Ramos (cell line): Measurements from ENCODE around the gene MIPOL1.
"Not testable (repeated sequence)": the region's sequence is repeated elsewhere in the genome, so short reads cannot be mapped to it uniquely, and the experiment has no call there.

ENCODE experiments used
- in situ Hi-C: fragments of 300-500 bp; cut with MboI; formaldehyde crosslinking; loops from one replicate; pipeline ENCODE4 v1.14.3; 2022; ENCODE audit warnings: low sequenced_read_pairs; ENCODE audit not compliant: unreplicated experiment

The MIPOL1 gene

GRCh38 chr14:37434867-37435266, 237.1 kb downstream of the MIPOL1 start:
- in situ Hi-C loops: no loop called here

GRCh38 chr14:37436519-37436918, 238.8 kb downstream of the MIPOL1 start:
- in situ Hi-C loops: no loop called here

DNA sequence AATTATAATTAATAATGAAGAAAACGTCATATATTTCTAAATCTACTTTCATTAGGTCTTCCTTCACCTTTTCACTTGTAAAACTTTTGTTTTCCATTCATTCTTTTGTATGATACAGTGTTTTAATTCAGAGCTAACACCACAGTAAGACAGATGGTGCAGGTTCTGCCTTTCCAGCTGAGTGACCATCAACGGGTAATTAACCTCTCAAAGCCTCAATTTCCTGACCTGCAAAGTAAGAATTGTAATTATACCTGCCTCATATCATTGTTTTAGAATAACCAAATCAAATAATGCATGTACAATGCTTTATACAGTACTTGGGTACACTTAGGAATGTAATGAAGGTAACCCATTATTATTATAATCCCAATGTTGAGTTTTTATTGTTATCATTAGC, 239.8 kb downstream of the MIPOL1 start:
- in situ Hi-C loops: no loop called here

DNA sequence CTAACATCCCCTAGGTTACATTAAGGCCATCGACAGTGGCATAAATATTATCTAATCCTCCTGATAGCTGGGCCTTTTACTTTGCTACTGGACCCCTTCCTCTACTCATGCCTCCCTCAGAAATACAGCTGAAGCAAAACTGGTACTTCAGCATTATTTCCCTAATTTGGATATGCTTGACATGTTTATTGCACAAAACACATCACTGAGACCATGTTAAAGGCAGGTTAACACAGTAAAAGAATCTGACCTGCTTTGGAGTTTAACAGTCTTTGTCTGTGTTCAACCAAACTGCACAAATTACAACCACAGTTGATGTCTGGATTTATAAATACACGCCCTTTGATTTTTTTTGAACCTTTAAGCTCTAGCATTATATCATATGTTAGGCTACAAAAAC, 240.7 kb downstream of the MIPOL1 start:
- in situ Hi-C loops: no loop called here

DNA sequence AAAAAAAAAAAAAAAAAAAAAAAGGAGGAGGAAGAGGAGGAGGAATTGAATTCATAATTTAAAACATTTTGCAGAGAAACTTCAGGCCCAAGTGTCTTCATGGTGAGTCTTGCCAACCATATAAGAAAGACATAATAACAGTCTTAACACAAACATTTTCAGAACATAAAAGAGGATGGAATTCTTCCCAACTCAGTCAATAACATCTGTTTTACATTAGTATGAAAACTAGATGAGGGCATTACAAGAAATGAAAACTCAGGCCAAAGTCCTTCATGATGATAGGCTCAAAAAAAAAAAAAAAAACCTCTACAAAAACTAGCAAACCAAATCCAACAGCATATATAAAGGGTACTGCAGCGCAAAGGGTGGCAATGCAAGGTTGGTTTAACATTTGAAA, 245.7 kb downstream of the MIPOL1 start:
- in situ Hi-C loops: no loop called here

- in situ Hi-C loops: no loop called here
Measured at GRCh38 chr14:37447883-37448391, 250.2 kb downstream of the MIPOL1 start.

DNA sequence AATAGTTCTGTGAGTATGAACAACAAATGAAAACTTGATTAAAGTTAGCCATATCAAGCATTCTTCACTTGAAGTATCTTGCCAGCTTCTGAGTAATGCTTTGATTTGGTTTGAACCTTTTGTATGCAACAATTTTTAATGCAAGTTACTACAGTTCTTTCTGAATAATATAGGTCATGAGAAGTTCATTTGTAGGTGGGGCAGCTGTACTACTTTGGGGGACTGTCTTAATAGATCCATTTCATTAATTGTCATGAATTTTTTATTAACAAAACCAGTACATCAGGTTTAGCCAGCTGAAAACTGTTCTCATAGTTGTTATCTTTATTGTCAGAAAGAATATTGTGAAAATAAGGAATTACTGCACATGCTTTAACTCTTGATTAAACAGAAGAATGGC, 254.6 kb downstream of the MIPOL1 start:
- in situ Hi-C loops: no loop called here

- in situ Hi-C loops: no loop called here
Measured at GRCh38 chr14:37453985-37454384, 256.2 kb downstream of the MIPOL1 start.

- in situ Hi-C loops: no loop called here
Measured at GRCh38 chr14:37457334-37457733, 259.6 kb downstream of the MIPOL1 start.

DNA sequence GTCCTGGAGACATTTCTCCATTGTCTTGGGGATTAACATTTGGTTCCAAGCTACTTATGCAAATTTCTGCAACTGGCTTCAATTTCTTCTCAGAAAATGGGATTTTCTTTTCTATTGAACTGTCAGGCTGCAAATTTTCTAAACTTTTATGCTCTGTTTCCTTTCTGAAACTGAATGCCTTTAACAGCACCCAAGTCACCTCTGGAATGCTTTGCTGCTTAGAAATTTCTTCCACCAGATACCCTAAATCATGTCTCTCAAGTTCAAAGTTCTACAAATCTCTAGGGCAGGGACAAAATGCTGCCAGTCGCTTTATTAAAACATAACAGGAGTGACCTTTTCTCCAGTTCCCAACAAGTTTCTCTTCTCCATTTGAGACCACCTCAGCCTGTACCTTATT, 264.7 kb downstream of the MIPOL1 start:
- in situ Hi-C loops: not testable (repeated sequence)

GRCh38 chr14:37464192-37464858, 266.6 kb downstream of the MIPOL1 start:
- in situ Hi-C loops: no loop called here

DNA sequence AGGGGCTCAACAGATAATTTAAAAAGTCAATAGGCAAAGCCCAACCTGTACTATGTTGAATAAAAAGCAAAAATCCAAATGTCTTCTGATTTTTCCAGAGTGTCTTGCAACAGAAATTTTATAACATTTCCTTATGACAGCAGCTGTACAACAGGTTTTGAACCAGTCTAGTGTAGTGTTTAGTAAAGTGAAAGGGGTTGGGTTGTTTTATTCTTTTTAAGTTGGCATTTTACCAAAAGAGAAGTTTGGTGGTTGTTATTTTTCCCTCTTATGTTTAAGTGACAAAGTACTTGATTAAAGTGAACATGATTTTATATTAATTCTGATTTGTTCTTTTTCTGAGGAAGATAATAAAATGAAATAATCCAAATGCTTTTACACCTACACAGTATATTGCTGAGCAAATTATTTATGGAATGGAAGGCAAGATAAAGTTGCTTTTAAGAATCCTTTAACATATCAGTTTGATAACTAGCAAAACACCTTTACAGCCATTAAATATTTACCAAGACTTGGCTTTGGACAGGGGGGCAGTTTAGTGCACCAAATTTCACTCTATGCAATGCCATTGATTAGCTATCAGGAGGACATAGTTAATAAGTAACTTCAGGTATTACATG, 268.4 kb downstream of the MIPOL1 start:
- in situ Hi-C loops: no loop called here

- in situ Hi-C loops: no loop called here
Measured at GRCh38 chr14:37466623-37467088, 268.9 kb downstream of the MIPOL1 start.

GRCh38 chr14:37469650-37470049, 271.9 kb downstream of the MIPOL1 start:
- in situ Hi-C loops: no loop called here

- in situ Hi-C loops: no loop called here
Measured at GRCh38 chr14:37470251-37470650, 272.5 kb downstream of the MIPOL1 start.

- in situ Hi-C loops: no loop called here
Measured at GRCh38 chr14:37472906-37473305, 275.2 kb downstream of the MIPOL1 start.

DNA sequence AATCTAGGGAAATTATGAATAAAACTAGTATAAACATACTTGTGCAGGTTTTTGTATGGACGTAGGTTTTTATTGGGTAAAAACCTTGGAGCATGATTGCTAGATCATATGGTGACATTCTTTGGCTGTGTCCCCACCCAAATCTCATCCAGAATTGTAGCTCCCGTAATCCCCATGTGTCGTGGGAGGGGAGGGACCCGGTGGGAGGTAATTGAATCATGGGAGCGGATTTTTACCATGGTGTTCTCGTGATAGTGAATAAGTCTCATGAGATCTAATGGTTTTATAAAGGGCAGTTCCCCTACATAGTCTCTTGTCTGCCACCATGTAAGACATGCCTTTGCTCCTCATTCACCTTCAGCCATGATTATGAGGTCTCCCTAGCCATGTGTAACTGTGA, 276.5 kb downstream of the MIPOL1 start:
- in situ Hi-C loops: no loop called here

DNA sequence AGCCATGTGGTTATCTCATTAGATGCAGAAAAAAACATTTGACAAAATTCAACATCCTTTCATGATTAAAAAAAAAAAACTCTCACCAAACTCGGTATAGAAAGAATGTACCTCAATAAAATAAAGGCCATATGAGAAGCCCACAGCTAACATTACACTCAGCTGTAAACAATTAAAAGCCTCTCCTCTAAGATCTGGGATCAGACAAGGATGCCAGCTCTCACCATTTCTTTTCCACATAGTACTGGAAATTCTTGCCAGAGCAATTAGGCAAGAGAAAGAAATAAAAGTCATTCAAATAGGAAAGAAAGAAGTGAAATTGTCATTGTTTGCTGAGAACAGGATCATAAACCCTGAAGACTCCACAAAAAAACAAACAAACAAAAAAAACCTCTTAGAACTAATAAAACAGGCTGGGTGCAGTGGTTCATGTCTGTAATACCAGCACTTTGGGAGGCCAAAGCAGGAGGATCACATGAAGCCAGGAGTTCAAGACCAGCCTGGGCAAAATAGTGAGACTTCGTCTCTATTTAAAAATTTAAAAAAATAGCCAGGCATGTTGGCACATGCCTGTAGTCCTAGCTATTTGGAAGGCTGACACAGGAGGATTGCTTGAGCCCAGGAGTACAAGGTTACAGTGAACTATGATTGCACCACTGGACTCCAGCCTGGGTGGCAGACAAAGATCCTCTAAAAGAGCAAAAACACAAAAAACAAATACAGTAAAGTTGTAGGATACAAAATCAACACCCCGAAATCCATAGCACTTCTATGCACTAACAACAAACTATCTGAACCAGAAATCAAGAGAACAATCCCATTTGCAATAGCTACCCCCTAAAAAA, 282.9 kb downstream of the MIPOL1 start:
- in situ Hi-C loops: no loop called here

GRCh38 chr14:37482428-37482827, 284.7 kb downstream of the MIPOL1 start:
- in situ Hi-C loops: no loop called here

- in situ Hi-C loops: no loop called here
Measured at GRCh38 chr14:37483672-37484071, 285.9 kb downstream of the MIPOL1 start.

DNA sequence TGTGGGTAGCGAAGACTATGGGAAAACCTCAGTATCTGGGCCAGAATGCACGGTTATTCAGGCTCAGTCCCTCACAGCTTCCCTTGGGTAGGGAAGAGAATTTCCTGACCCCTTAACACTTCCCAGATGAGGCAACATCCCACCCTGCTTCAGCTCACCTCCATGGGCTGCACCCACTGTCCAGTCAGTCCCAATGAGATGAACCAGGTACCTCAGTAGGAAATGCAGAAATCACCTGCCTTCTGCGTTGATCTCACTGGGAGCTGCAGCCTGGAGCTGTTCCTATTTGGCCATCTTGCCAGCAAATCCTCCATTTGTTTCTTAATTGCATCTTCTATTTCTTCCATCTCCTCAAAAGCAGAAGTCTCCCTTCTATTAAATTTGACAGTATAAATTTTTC, 292.9 kb downstream of the MIPOL1 start:
- in situ Hi-C loops: no loop called here
